ENCODE results near the gene IKBKE. TPM values are rescaled to one million over a fixed set of nuclear protein-coding genes. Genes with fewer than 3 reads are reported as not detected.

The IKBKE gene
- total and polyA plus RNA-seq, 2 donors (not counting 3 experiments of a cell fraction or from before 2014, with no cell fraction given): 17.9 to 20.7 TPM

GRCh38 chr1:206518206-206518605, 47.9 kb downstream of the IKBKE start:
- FAIRE-seq (no peak), DNase-seq (ENCODE audit: low read depth, low spot score) (no peak)
- Histone ChIP-seq H2AFZ (ENCODE audit: low read depth, low read length) (no peak overlapping the region), H3K79me2 (ENCODE audit: control insufficient read depth, insufficient read depth, low read length) (no peaks in the 10 kb centered on the region), H4K20me1 (replicated peaks; ENCODE audit: control insufficient read depth, extremely low read depth, insufficient read depth, low read length) (no peaks in the 10 kb centered on the region), H3K4me3 (replicated peaks in 1 of 3; ENCODE audit: insufficient read depth in 1 of 3, low read depth in 1 of 3, low read length in 3 of 3) (no peak overlapping the region), H3K4me2 (ENCODE audit: insufficient read depth, low read length) (no peak overlapping the region), H3K4me1 (ENCODE audit: control insufficient read depth, extremely low read depth, insufficient read depth, low read length) (no peaks in the 10 kb centered on the region), H3K9me3 (replicated peaks; ENCODE audit: control insufficient read depth, insufficient read depth, low read length) (no peaks in the 10 kb centered on the region), H3K36me3 (ENCODE audit: control insufficient read depth in 2 of 2, extremely low read depth in 1 of 2, insufficient read depth in 2 of 2, low read length in 2 of 2) (no peaks in the 10 kb centered on the region), H3K9ac (replicated peaks; ENCODE audit: extremely low read depth, insufficient read depth, low read length) (no peak overlapping the region), H3K9me1 (replicated peaks; ENCODE audit: control insufficient read depth, extremely low read depth, insufficient read depth, low read length) (no peaks in the 10 kb centered on the region), H3K27ac (ENCODE audit: insufficient read depth, low read depth, low read length) (no peak overlapping the region), H3K27me3 (ENCODE audit: control insufficient read depth in 2 of 2, insufficient read depth in 2 of 2, low read length in 2 of 2) (peaks cover 11 to 12% of the 10 kb centered on the region in 2 experiments)
- intact Hi-C loops (cut with micrococcal nuclease) (no loop called here), dilution Hi-C loops (cut with MboI; ENCODE audit: extremely low pct_ligation_motif_present, low sequenced_read_pairs) (no loop called here)
- POLR2A ChIA-PET: no interaction called here
- CTCF ChIA-PET: interaction anchor here (0.8 to 1.7 kb wide), 3 partner anchors 27 to 39 kb away, joined by 3 to 5 read pairs (median 4); no protein-coding TSS in a partner anchor
- BruUV-seq (replicated peaks): no TSS peak
- TF ChIP-seq POLR2A (IDR thresholded peaks at IDR 0.05; ENCODE audit: low read depth, low read length): no peak
- no peak for TF ChIP-seq CTCF (IDR thresholded peaks at IDR 0.05; ENCODE audit: extremely low read depth in 1 of 2, insufficient read depth in 1 of 2, low read depth in 1 of 2, low read length in 2 of 2)
- no peak for TF ChIP-seq POLR2AphosphoS5 (IDR thresholded peaks at IDR 0.05; ENCODE audit: insufficient read depth, low read depth, low read length)
- TF ChIP-seq GATA2 (IDR thresholded peaks at IDR 0.05; ENCODE audit: insufficient read depth, insufficient read length, low read depth, low read length): no peak
- no peak for TF ChIP-seq JUN (IDR thresholded peaks at IDR 0.05; ENCODE audit: borderline replicate concordance, insufficient read depth, insufficient read length, low read depth)
- no peak for TF ChIP-seq MAX (IDR thresholded peaks at IDR 0.05; ENCODE audit: insufficient read depth, insufficient read length)
- no peak for TF ChIP-seq MYC (IDR thresholded peaks at IDR 0.05; ENCODE audit: low read depth, low read length)
- TF ChIP-seq EZH2 (IDR thresholded peaks at IDR 0.05; ENCODE audit: borderline replicate concordance, low read depth, low read length, severe bottlenecking): no peak
- TF ChIP-seq FOS (IDR thresholded peaks at IDR 0.05; ENCODE audit: borderline replicate concordance, insufficient read depth, low read length): no peak

Measured in endothelial cell of umbilical vein (primary cell).